Islet of Langerhans (tissue), 1 donor: ENCODE measurements around the gene LRMDA.
A peak's percentile ranks its signal among the peaks of the same experiment; 100 is the strongest.

Source experiments
- FAIRE-seq: peaks from one replicate; lab custom pipeline; 2011; peaks lifted over from hg19 to GRCh38; lab: Jason Lieb, UNC

Gene LRMDA

GRCh38 chr10:76231286-76231934, 800.0 kb downstream of the LRMDA start:
- FAIRE-seq, result no peak

GRCh38 chr10:76234499-76235226, 803.2 kb downstream of the LRMDA start:
- FAIRE-seq, result no peak

DNA sequence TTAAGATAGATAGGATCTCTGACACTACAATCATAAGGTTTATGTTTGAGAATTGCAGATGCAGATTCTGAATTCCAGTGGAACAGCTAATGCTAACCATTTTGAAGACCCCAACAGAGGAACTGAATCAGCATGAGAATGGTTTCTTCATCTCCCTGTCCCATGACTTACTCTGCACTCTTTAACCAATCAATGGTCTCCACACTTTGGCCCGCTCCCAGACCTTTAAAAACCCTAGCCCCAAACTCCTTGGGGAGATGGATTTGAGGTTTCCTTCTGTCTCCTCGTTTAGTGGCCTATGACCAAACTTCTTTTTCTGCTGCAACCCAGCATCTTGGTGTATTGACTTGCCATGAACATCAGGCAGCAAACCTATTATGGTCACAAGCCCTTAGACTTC, 804.9 kb downstream of the LRMDA start:
- FAIRE-seq, result no peak

DNA sequence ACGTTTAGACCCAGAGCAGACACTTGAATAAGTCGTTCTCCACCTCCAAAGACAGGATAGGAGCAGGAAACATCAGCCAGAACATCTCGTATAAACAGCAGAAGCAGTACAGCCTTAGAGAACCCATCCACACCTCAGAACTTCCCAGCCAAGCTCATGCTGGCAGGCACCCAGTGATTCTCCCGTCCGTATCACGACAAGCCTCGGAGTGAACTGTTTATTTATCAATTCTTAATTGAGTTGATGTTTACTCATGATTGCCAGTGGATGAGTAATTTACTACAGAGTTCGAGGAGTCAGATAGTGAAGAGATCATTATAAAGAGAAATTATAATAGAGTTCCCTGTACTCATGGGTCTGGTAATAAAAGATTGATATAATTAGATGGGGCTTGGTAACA, 811.5 kb downstream of the LRMDA start:
- peak; percentile 65 for FAIRE-seq

DNA sequence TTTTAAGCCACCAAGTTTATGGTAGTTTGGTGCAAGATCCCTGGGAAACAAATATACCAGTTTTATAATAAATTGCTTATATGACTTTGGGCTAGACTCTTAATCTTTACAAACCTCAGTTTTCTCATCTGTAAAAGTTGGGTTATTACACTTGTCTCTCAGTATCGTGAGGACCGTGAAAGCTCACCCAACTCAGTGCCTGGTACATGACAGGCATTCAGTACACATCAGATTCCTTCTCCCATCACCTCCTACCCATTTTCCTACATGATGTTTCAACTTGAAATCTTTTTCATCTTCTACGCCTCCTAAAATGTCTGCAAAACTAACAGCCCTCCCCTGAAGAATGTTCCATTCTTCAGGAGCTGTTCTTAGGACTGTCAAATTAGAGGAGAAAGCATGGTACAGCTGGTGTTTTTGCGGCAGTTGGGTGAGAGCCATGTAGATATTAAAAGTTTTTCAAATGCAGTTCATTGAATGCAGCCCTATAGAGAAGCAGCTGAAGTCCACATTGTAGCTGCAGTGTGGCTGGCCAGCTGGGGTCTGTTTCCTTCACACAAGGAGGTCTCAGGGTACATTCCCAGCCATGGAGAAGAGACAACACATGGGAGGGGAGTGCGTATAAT, 812.8 kb downstream of the LRMDA start:
- no peak for FAIRE-seq

DNA sequence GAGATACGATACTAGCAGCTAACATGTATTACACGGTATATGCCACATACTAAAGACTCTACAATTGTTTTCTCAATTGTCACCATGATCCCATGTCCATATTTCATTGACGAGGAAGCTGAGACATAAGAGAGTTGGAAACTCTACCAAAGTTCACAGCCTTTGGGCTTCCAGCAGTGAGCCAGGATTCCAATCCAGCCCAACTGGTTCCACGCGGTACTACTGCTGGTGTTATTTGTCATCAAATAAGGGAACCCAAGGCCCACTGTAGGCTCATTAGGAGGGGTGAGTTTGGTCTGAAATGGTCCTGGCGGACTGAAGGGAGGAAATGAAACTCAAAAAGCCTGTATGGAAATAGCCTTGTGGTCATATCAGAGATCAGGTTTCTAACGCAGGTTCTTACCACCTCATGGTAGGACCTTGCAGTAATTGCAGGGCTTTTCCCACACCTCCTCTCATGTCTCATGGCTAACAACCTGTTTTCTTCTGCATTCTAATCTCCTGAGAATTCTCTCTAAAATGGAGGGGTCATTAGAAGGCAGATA, 814.6 kb downstream of the LRMDA start:
- no peak for FAIRE-seq

GRCh38 chr10:76248649-76249200, 817.3 kb downstream of the LRMDA start:
- no peak for FAIRE-seq

DNA sequence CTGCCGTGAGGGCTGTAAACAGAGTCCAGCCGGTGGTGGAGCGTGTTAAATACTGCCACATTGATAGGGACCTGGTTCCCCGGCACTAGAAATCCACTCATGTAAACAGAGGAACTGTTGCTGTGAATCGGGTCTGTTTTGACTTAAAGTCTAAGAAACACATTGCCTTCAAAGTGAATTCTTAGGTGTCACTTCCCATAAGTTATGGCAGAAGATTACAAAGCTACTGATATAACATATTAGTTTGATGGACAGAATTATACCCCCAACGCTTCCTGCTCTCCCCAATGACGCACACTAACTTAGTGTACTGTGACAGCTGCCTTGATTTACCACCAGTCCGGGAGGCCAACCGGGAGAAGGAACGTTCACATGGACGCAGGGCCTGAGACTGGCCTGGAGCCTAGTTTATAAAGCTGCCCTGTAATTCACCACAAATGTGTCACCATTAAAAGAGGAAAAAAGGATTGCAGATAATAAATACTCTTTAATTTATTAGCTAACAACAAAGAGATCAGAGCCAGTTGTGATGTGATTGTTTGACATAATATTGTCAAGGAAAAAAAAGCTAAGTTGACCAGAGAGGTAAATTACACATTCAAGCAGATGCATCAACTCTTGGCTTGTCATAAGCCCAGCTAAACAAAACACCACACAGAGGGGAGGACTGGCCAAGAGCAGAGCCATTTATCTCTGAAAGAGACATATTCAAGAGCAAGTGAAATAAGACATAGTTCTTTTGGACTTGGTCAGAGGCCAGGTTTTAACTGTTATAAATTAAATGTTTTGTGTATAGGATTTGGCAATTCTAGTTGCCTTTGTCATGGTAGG, 820.6 kb downstream of the LRMDA start:
- no peak for FAIRE-seq

- no peak for FAIRE-seq
These were observed 821.3 kb downstream of the LRMDA start for GRCh38 chr10:76252733-76253132.

- FAIRE-seq, result no peak
These were observed 823.8 kb downstream of the LRMDA start for GRCh38 chr10:76255241-76255640.

DNA sequence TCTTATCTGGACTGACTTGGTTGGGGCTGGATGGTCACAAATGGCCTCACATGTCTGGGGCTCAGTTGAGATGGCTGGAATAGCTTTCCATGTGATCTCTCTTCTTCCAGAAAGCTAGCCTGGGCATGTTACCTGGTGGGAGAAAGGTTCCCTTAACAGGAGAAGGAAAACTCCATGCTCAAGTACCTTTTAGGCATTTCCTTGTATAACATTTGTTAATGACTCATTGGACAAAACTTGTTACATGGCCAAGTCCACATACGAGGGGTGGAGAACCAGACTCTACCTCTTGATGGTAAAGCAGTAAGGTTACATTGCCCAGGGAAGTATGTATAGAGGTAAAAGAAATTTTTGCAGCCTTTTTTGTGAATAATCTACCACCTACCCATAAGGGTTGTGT, 826.4 kb downstream of the LRMDA start:
- no peak for FAIRE-seq

- no peak for FAIRE-seq
These were observed 834.2 kb downstream of the LRMDA start for GRCh38 chr10:76265441-76266113.

DNA sequence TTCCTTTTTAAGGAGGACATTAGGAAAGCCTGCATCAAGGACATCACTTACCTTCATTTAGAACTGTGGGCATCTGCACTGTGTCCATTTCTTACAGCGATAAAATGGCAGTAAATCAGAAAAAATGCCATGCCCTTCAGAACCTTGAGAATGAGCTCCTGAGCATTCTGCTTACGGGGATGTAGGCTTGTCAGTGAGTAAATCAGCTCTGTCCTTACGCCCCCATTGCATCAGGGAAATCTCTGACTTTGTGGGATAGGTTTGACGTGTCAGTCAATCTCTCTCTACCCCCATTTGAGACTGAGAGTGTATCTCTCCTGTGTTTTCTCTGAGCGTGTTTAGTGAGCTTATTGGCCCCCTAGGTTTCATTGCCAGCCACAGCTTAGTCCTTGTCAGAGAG, 837.1 kb downstream of the LRMDA start:
- no peak for FAIRE-seq

DNA sequence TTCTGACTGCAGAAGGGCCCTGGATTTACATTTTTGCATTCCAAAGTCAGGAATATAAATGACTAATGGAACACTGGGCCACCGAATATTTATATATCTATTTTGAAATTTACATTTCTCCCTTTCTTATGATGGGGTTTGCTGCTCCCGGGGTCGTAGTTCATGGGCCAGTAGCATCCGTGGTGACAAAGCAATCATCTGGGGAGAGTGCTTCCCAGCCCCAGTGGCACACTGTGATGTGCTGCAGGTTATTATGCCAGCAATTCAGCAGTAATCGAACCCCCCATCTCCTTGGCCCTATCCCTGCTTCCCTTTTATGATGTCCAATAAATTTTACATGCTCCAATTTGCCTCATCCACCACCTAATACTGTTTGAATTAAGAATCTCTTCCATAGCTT, 837.5 kb downstream of the LRMDA start:
- no peak for FAIRE-seq

GRCh38 chr10:76270464-76270863, 839.0 kb downstream of the LRMDA start:
- no peak for FAIRE-seq

- FAIRE-seq, result peak; percentile 58
These were observed 843.5 kb downstream of the LRMDA start for GRCh38 chr10:76274933-76275332.

DNA sequence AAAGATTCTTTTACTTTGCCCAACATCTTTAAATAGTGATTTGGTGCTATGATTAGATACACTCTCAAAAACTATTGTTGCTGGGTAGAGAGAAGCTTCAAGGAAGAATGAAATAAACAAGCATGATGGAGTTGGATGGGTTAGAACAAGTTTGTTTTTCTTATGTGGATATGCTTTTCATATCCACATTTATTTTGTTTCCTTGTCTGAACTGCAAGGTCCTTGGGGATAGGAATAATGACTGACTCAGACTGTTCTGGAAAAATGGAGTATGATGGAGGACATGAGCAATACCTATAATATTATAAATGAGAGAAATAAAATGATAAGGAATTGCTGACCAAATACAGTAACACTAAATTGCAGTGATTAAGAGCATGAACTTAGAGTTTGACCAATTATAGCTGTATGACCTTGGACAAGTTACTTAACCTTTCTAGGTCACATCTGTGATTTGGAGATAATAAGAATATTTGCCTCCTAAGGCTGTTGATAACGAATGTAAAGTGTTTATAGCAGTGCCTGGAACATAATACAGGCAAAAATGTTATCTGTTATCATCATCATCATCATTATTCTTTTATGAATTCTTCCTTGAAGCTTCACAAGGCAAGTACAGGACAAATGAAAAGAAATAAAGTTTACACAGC, 847.5 kb downstream of the LRMDA start:
- no peak for FAIRE-seq

GRCh38 chr10:76281659-76282058, 850.2 kb downstream of the LRMDA start:
- FAIRE-seq, result no peak

GRCh38 chr10:76282061-76283025, 850.9 kb downstream of the LRMDA start:
- FAIRE-seq, result peak; percentile 97

DNA sequence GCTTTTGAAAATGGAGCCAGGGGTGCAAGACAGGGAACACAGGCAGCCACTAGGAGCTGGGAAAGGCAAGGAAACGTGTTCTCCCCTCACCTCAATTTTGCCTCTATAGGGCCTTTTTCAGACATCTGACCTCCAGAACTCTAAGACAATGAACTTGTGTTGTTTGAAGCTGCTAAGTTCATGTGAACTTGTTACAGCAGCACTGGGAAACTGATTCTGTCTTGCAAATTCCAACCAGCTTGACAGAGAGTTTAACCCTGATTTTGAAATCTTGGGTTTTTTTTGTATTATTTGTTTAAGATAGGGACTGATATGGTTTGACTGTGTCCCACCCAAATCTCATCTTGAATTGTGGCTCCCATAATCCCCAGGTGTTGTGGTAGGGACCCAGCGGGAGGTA, 852.9 kb downstream of the LRMDA start:
- FAIRE-seq, result no peak
